ENCODE results near the gene WNT8B.

WNT8B gene

GRCh38 chr10:100519311-100520051 lies 56.7 kb downstream of the WNT8B start, which contains the start of gene SEC31B:
SEC31B (minus strand) TSS chr10:100519861; CDS start chr10:100516952, 2,909 bp downstream.
- no peak for DNase-seq (ENCODE audit: low read depth)

DNA sequence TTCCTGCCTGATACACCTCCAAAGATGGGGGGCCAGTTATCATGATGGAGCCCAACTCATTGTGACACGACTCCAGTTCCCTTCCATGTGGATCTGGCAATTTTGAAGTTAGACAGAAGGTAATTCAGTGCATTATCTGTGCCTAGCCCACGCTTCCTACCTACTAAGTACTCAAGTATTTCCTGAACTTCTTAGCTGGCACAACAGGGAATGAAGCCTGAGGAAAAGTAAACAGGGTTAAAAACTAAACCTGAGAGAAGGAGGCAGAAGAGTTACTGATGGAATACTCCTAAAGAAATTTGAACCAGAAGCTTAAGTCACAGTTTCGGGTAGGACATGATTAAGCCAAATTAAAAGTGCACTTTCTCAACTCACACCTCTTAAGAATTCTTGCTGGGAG lies 58.0 kb downstream of the WNT8B start:
- DNase-seq (ENCODE audit: low read depth) = peak; percentile 42

- no peak for DNase-seq (ENCODE audit: low read depth)
These were observed 59.4 kb downstream of the WNT8B start for GRCh38 chr10:100522107-100522801.

- no peak for DNase-seq (ENCODE audit: low read depth)
These were observed 60.1 kb downstream of the WNT8B start for GRCh38 chr10:100522945-100523344.

DNA sequence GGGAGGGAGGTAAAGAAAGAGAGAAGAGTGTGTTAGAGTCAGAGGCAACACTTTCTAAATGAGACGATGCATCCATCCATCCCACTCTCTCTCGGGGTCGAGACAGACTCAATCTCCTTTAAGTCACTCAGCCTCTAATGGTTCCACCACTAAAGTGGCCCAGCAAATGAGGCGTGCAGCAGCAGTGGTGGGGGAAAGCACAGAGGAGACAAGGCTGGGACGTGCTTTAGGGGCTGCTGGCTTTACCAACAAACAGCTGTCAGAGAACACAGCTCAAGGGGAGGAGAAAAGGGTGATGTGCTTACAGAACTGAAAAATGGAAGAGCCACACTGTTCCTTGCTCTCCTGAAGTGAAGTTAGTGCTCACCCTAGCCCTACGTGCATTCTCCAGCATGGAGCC lies 61.4 kb downstream of the WNT8B start:
- DNase-seq (ENCODE audit: low read depth) = no peak

DNA sequence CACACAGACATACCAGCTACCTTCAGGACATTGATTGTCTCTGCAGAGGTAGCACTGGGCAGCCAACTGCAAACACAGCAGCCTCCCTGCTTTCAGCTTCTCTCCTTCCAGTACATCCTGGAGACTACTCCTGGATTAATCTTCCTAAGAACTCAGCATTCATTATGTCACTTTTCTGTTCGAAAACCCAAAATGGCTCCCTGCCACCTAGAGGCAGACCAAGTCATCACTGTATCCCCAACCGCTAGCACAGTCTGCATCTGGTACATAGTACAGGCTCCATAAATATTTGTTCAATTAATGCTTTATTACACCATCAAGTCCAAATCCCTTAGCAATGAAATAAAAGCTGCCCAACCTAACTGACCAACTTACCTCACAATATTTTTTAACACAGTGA lies 61.8 kb downstream of the WNT8B start:
- no peak for DNase-seq (ENCODE audit: low read depth)

DNA sequence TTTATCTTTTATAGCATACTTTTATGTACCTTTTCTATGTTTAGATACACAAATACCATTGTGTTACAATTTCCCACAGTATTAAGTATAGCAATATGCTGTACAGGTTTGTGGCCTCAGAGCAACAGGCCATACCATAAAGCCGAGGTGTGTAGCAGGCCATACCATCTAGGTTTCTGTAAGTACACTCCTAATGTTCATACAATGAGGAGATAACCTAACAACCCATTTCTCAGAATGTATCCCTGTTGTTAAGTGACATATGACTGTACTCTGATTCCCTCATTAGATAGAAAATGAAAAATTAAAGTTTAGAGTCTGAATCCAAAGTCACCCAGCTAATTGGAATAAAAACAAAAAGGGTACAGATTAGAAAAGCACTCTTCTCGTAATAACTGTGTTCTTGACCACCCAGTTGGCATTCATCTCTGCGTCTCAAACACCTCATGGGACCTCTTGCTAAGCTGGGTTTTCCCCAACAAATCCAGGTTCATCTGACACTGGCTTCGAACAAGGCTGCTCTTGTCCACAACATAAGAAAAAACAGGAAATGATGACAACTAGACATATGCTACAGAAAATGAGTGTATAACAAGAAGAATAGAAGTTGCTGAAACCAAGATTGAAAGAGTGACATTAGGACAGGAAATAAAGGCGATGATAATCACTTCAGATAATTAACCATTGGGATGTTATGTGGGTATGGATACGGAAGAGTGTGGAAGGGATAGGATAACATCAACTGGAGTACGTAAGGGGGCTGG lies 65.5 kb downstream of the WNT8B start:
- DNase-seq (ENCODE audit: low read depth) = no peak

GRCh38 chr10:100528921-100529474 lies 66.2 kb downstream of the WNT8B start:
- no peak for DNase-seq (ENCODE audit: low read depth)

DNA sequence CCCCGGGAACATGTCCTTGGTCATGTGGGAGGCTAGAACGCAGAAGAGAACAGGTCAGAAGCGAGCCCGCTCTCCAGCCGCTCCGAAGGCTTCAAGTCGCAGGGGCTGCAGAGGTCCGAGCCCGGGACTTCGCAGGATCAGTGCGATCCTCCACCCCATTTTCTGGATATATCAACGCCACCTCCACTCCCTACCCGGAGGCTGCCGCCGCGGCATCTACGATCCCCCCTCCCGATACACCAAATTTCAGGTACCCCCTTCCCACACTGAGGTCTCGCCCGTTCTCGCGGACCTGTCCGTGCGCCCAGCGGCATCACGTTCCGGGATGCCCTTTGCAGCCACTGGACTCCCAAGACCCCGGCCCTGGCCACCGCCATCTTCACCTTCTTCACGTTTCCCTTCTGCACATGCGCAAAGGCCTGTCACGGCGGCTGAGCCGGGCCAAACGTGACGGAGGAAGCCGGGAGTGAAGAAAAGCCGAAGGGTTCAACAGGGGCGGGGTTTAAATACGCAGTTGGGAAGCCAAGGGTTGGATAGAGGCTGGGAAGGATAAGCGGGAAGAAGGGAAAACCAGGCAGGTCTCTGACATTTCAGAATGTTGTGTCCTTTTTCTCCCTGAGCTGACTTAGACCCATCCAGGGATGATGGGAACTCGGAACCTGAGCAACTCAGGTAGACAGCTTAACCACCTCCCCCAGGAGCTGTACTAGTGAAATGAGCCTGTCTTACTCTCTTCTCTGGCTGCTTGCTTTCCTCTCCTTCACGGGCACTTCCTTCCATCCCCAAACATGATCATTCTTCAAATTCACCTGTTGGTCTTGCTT lies 66.9 kb downstream of the WNT8B start, which contains the start of gene NDUFB8:
Gene NDUFB8, minus strand, starts transcription at position 397 of the 824 bp plus-strand sequence. Its CDS starts 20 bp downstream, at position 377.
- no peak for DNase-seq (ENCODE audit: low read depth)

DNA sequence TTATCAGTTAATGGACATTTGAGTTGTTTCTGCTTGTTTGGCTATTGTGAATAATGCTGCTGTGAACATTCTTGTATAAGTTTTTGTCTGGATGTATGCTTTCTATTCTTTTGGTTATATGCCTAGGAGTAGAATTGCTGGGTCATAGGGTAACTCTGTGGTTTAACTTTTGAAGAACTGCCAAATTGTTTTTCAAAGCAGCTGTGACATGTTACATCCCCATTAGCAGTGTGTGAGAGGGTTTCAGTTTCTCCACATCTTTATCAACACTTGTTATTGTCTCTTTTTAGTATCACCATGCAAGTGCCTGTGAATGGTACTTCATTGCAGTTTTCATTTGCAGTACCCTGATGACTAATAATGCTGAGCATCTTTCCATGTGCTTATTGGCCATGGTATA lies 69.0 kb downstream of the WNT8B start:
- no peak for DNase-seq (ENCODE audit: low read depth)

Measured in non-pigmented ciliary epithelial cell (primary cell).